ENCODE measurements around the gene AGBL5.
"Not testable (repeated sequence)": the region's sequence is repeated elsewhere in the genome, so short reads cannot be mapped to it uniquely, and the experiment has no call there.

Gene AGBL5

GRCh38 chr2:27072920-27073319 lies 21.5 kb downstream of the AGBL5 start:
- DNase-seq (ENCODE audit: low read depth), result no peak
- TF ChIP-seq CTCF (IDR thresholded peaks at IDR 0.05; ENCODE audit: insufficient read depth, low read depth, low read length, missing control alignments), result no peak
- H3K4me3 ChIP-seq (ENCODE audit: low read depth, low read length), result peak overlapping the region; percentile 73

GRCh38 chr2:27073782-27074181 lies 22.3 kb downstream of the AGBL5 start:
- no peak for TF ChIP-seq CTCF (IDR thresholded peaks at IDR 0.05; ENCODE audit: insufficient read depth, low read depth, low read length, missing control alignments)
- no peak overlapping the region for H3K4me3 ChIP-seq (ENCODE audit: low read depth, low read length)
- DNase-seq (ENCODE audit: low read depth), result no peak

- no peak overlapping the region for H3K4me3 ChIP-seq (ENCODE audit: low read depth, low read length)
- peak; percentile 82 for DNase-seq (ENCODE audit: low read depth)
- no peak for TF ChIP-seq CTCF (IDR thresholded peaks at IDR 0.05; ENCODE audit: insufficient read depth, low read depth, low read length, missing control alignments)
Observed at GRCh38 chr2:27074738-27075565, 23.5 kb downstream of the AGBL5 start.

GRCh38 chr2:27075566-27075871 lies 24.1 kb downstream of the AGBL5 start:
- not testable (repeated sequence) for DNase-seq (ENCODE audit: low read depth); H3K4me3 ChIP-seq (ENCODE audit: low read depth, low read length)

GRCh38 chr2:27076323-27076722 lies 24.9 kb downstream of the AGBL5 start:
- no peak overlapping the region for H3K4me3 ChIP-seq (ENCODE audit: low read depth, low read length)
- no peak for DNase-seq (ENCODE audit: low read depth)
- no peak for TF ChIP-seq CTCF (IDR thresholded peaks at IDR 0.05; ENCODE audit: insufficient read depth, low read depth, low read length, missing control alignments)

- H3K4me3 ChIP-seq (ENCODE audit: low read depth, low read length), result no peak overlapping the region
- no peak for DNase-seq (ENCODE audit: low read depth)
- no peak for TF ChIP-seq CTCF (IDR thresholded peaks at IDR 0.05; ENCODE audit: insufficient read depth, low read depth, low read length, missing control alignments)
Observed at GRCh38 chr2:27077231-27077630, 25.8 kb downstream of the AGBL5 start.

GRCh38 chr2:27078267-27079194 lies 27.1 kb downstream of the AGBL5 start, which contains the start of gene EMILIN1:
Gene EMILIN1 (plus strand): TSS chr2:27078615. CDS start chr2:27079066, 451 bp downstream.
- no peak within 1 kb of the TSS for H3K4me3 ChIP-seq (ENCODE audit: low read depth, low read length)
- DNase-seq (ENCODE audit: low read depth), result no peak
- TF ChIP-seq CTCF (IDR thresholded peaks at IDR 0.05; ENCODE audit: insufficient read depth, low read depth, low read length, missing control alignments), result no peak

All from GM12865 (cell line).